ENCODE data around the gene ASCC3. TPM values are rescaled to one million over a fixed set of nuclear protein-coding genes. Genes with fewer than 3 reads are reported as not detected.

Gene ASCC3
- total RNA-seq (2022) = 40.5 and 45.6 TPM in 2 replicates
- Bru-seq, nascent RNA = percentile 85 among the genes with signal in this experiment
- BruChase-seq, experiment 1, labeled RNA remaining after a 6-hour chase = percentile 67 among the genes with signal in this experiment
- BruChase-seq, experiment 2, labeled RNA remaining after a 2-hour chase = percentile 62 among the genes with signal in this experiment
- long read RNA-seq, partial matches to known transcripts = 8 of 12 reads
- long read RNA-seq, other reads (novel, unspliced or antisense) = 3 of 12 reads

- TF ChIP-seq CTCF (IDR thresholded peaks at IDR 0.05; ENCODE audit: unreplicated experiment) = no peak
- H3K27ac Mint-ChIP-seq (ENCODE audit: unreplicated experiment) = peak within 1 kb of the TSS; percentile 98
- no peaks in the 10 kb centered on the region for H3K27me3 Mint-ChIP-seq (ENCODE audit: unreplicated experiment)
- peaks cover 16% of the 10 kb centered on the region for H3K4me1 Mint-ChIP-seq (ENCODE audit: low read depth, unreplicated experiment)
- BruUV-seq (replicated peaks) = no TSS peak
- DNase-seq = peak; percentile 94
- peaks cover 14% of the 10 kb centered on the region for H3K36me3 Mint-ChIP-seq (ENCODE audit: insufficient read depth, unreplicated experiment)
- intact Hi-C loops (cut with micrococcal nuclease; ENCODE audit: unreplicated experiment) = loop anchor here (10.0 kb wide), 1 partner anchor 204 kb away; no protein-coding TSS in a partner anchor
- peak within 1 kb of the TSS; percentile 99 for H3K4me3 Mint-ChIP-seq (ENCODE audit: low read depth, unreplicated experiment)
- H3K9me3 Mint-ChIP-seq (ENCODE audit: low read depth, unreplicated experiment) = no peaks in the 10 kb centered on the region
- CTCF ChIA-PET = interaction anchor here (0.6 kb wide), 1 partner anchor 41 kb away, joined by 3 read pairs; no protein-coding TSS in a partner anchor
Observed at GRCh38 chr6:100880853-100881706, at the start of gene ASCC3. ASCC3 (minus strand) TSS chr6:100881329; CDS start chr6:100867997, 13,332 bp downstream.

- no peak for DNase-seq
- Mint-ChIP-seq H3K9me3 (ENCODE audit: low read depth, unreplicated experiment) (no peaks in the 10 kb centered on the region), H3K27me3 (ENCODE audit: unreplicated experiment) (no peaks in the 10 kb centered on the region), H3K36me3 (ENCODE audit: insufficient read depth, unreplicated experiment) (no peaks in the 10 kb centered on the region), H3K4me1 (ENCODE audit: low read depth, unreplicated experiment) (no peaks in the 10 kb centered on the region), H3K4me3 (ENCODE audit: low read depth, unreplicated experiment) (no peak overlapping the region), H3K27ac (ENCODE audit: unreplicated experiment) (no peak overlapping the region)
- intact Hi-C loops (cut with micrococcal nuclease; ENCODE audit: unreplicated experiment) = no loop called here
- no TSS peak for BruUV-seq (replicated peaks)
- CTCF ChIA-PET = no interaction called here
- no peak for TF ChIP-seq CTCF (IDR thresholded peaks at IDR 0.05; ENCODE audit: unreplicated experiment)
Observed at GRCh38 chr6:100925749-100926148, 44.6 kb upstream of the ASCC3 start.

- intact Hi-C loops (cut with micrococcal nuclease; ENCODE audit: unreplicated experiment) = no loop called here
- CTCF ChIA-PET = no interaction called here
- no peaks in the 10 kb centered on the region for H3K27me3 Mint-ChIP-seq (ENCODE audit: unreplicated experiment)
- no peaks in the 10 kb centered on the region for H3K4me1 Mint-ChIP-seq (ENCODE audit: low read depth, unreplicated experiment)
- no peak for DNase-seq
- BruUV-seq (replicated peaks) = no TSS peak
- H3K36me3 Mint-ChIP-seq (ENCODE audit: insufficient read depth, unreplicated experiment) = no peaks in the 10 kb centered on the region
- no peaks in the 10 kb centered on the region for H3K9me3 Mint-ChIP-seq (ENCODE audit: low read depth, unreplicated experiment)
- H3K27ac Mint-ChIP-seq (ENCODE audit: unreplicated experiment) = no peak overlapping the region
- H3K4me3 Mint-ChIP-seq (ENCODE audit: low read depth, unreplicated experiment) = no peak overlapping the region
- TF ChIP-seq CTCF (IDR thresholded peaks at IDR 0.05; ENCODE audit: unreplicated experiment) = no peak
Observed at GRCh38 chr6:100924534-100925227, 43.6 kb upstream of the ASCC3 start.

GRCh38 chr6:100923481-100924165 lies 42.5 kb upstream of the ASCC3 start:
- H3K27ac Mint-ChIP-seq (ENCODE audit: unreplicated experiment) = no peak overlapping the region
- no TSS peak for BruUV-seq (replicated peaks)
- H3K9me3 Mint-ChIP-seq (ENCODE audit: low read depth, unreplicated experiment) = no peaks in the 10 kb centered on the region
- no peak overlapping the region for H3K4me3 Mint-ChIP-seq (ENCODE audit: low read depth, unreplicated experiment)
- intact Hi-C loops (cut with micrococcal nuclease; ENCODE audit: unreplicated experiment) = no loop called here
- CTCF ChIA-PET = no interaction called here
- no peaks in the 10 kb centered on the region for H3K27me3 Mint-ChIP-seq (ENCODE audit: unreplicated experiment)
- no peak for DNase-seq
- TF ChIP-seq CTCF (IDR thresholded peaks at IDR 0.05; ENCODE audit: unreplicated experiment) = no peak
- no peaks in the 10 kb centered on the region for H3K36me3 Mint-ChIP-seq (ENCODE audit: insufficient read depth, unreplicated experiment)
- H3K4me1 Mint-ChIP-seq (ENCODE audit: low read depth, unreplicated experiment) = no peaks in the 10 kb centered on the region
